ENCODE results near the gene CASP7.
A peak's percentile ranks its signal among the peaks of the same experiment; 100 is the strongest.

Gene CASP7

DNA sequence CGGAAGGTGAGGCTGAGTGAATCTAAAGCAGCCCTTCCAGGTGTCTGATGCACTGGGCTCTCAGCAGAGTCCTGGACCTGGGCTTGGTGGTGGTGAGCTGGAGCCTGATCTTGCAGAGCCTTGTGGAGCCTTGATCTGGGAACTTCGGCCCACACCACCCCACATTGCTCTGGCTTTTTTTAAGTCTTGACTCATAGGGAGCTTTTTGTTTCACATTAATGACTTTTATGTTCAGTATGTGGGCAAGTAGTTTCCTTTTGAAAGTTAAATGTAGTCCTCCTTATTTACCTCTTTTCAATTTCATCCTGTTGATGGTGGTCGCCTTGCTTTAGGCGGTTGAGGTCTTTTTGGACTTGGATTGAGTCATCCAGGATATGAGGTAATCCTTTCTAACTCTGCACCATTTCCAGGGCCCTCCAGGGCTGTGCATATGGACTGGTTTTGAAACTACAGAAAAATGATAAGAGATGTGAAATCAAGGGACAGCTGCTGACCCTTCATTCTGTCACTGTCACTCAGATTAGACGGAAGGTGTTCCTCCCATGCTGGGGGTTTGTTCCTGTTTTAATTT is 12.9 kb upstream of the CASP7 start:
- no peak for DNase-seq

- peak; percentile 39 to 40 for DNase-seq
These were observed 739 bp downstream of the CASP7 start for GRCh38 chr10:113680190-113681111.

- peak; percentile 13 to 29 for DNase-seq
These were observed 2.1 kb downstream of the CASP7 start for GRCh38 chr10:113681533-113682470.

GRCh38 chr10:113683300-113683699 is 3.6 kb downstream of the CASP7 start:
- DNase-seq, result no peak

GRCh38 chr10:113686028-113686427 is 6.3 kb downstream of the CASP7 start:
- DNase-seq, result no peak

- DNase-seq, result no peak
These were observed 7.3 kb downstream of the CASP7 start for GRCh38 chr10:113687037-113687436.

GRCh38 chr10:113689057-113689456 is 9.3 kb downstream of the CASP7 start:
- DNase-seq, result no peak

DNA sequence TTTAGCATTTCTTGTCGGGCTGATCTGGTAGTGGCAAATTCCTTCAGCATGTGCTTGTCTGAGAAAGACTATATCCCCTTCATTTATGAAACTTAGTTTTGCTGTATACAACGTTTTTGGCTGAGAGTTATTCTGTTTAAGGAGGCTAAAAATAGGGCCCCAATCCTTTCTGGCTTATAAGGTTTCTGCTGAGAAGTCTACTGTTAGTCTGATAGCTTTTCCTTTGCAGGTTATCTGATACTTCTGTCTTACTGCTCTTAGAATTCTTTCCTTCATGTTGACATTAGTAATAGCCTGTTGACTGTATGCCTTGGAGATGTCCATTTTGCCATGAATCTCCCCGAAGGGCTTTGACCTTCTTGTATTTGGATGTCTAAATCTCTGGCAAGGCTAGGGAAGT is 9.9 kb downstream of the CASP7 start:
- no peak for DNase-seq

DNA sequence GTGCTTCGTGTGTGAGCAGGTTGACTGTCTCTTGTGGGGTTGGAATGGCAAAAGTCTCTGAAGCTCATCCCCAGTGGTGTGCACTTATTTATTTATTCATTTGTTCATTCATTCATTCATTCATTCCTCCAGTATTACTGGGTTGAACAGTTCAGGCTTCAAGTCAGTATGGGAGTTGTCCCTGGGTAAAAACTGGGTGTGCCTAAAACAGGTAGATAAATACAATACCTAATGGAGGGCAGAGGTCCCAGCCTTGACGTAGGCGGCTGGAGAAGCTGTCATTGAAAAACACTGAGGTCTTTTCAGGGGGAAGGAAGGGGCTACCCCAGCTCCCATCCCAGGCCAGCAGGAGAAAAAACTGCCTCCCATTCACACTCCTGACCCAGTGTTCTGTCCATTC is 11.0 kb downstream of the CASP7 start:
- DNase-seq, result no peak

DNA sequence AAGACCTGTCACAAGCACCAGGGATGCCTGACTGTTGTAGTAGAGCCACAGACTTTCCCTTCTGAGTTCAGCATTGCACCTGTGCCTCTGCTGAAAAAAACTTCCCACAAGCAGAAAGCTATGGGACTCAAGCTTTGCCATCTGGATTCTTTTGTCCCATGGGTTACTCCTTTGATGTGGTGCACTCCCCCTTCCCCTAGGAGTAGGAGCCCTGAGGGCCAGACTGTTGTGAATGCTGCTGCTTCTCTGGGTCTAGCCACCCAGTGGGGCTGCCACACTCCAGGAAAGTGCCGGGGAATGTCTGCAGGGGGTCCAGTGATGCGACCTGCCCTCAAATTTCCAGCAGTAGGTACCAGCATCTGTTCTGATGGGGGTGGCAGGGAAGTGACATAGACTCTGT is 11.7 kb downstream of the CASP7 start:
- DNase-seq, result no peak

GRCh38 chr10:113692271-113692670 is 12.6 kb downstream of the CASP7 start:
- no peak for DNase-seq

DNA sequence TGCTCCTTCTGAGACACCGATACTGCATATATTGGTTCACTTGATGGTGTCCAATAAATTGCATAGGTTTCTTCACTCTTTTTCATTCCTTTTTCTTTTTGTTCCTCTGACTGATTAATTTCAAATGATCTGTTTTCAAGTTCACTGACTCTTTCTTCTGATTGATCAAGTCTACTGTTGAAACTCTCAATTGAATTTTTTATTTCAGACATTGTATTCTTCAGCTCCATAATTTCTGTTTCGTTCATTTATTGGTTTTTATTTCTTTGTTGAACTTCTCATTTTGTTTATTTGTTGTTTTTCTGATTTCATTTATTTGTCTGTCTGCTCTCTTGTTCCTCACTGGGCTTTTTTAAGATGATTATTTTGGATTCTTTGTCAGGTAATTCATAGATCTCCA is 13.6 kb downstream of the CASP7 start:
- no peak for DNase-seq

DNA sequence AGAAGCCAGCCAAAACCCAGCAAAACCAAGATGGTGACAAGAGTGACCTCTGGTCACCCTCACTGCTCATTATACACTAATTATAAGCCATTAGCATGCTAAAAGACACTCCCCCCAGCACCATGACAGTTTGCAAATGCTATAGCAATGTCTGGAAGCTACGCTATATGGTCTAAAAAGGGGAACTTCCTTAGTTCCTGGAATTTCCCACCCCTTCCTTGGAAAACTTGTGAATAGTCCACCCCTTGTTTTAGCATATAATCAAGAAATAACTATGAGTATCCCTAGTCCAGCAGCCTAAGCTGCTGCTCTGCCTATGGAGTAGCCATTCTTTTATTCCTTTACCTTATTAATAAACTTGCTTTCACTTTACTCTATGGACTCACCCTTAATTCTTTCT is 16.0 kb downstream of the CASP7 start:
- no peak for DNase-seq

- DNase-seq, result no peak
These were observed 17.9 kb downstream of the CASP7 start for GRCh38 chr10:113697595-113697994.

- peak in 1 of 2 donors; percentile 22 for DNase-seq
These were observed 25.1 kb downstream of the CASP7 start for GRCh38 chr10:113704637-113705343.

DNA sequence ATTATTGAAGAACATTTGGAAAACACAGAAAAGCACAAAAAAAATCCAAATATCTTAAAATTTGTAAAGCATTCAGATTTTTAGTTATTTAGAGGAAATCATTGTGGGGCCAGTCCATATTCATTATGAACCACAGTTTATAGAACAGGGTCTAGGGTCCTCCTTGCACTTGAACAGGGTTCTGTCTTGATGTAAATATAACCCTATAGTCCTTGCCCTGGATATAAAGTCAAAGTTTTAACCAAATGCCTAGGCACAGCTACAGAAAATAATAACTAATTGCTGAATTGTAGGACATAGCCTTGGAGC is 25.6 kb downstream of the CASP7 start:
- no peak for DNase-seq

GRCh38 chr10:113706623-113707022 is 26.9 kb downstream of the CASP7 start:
- no peak for DNase-seq

DNA sequence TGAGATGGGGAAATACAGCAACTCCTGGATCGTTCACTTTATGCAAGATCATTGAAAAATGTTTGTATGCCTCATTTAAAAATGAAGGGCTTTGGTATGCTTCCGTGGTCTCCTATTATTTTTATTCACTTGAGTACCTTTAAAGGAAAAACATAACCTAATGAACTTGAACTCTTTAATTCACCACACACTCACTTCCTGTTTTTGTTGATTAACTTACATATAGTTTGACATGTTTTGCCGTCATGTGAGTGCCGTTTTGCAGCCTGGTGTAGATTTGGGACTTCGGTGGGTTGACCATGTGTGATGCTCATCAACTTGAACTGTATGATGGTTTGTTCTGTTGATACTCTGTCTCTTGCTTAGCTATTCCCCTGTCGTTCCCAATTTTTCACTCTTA is 28.9 kb downstream of the CASP7 start:
- no peak for DNase-seq

DNA sequence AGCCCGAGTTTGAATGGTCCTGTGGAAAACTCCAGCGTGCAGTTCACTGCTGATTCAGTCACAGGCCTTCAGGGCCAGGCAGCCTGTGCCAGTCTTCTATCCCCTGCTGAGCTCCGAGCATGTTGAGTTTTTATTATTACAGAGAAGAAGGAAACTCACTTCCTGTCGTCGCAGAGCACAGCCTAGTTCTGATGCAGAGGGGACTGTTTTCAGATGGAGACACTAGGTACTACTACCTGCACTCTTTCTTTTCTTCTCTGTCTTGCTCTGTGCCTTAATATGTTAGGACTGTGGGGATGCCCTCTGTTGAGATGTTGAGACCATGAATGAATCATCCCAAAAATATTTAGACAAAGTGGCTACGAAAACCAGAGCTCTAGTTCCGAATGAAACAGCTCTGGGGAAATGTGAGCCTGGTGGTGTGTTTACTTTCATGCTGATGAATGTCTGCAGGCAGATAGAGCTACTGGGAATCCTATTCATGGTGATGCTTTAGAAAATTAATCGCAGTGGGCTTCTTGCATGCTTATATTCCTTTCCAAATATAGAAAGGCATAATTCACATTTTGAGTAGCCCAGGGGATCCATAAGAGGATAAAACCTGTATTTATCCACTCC is 29.6 kb downstream of the CASP7 start:
- DNase-seq, result no peak

GRCh38 chr10:113711142-113711541 is 31.4 kb downstream of the CASP7 start:
- DNase-seq, result no peak

GRCh38 chr10:113712024-113712423 is 32.3 kb downstream of the CASP7 start:
- no peak for DNase-seq

Data from stimulated activated CD4-positive, alpha-beta T cell treated with anti-CD3 and anti-CD28 coated beads, Interleukin-2, amount 100 ng/mL, for 24 hours (primary cell).